ENCODE data around the gene SLC6A18.

SLC6A18 gene

GRCh38 chr5:1294835-1295649, 69.9 kb downstream of the SLC6A18 start, which contains the start of gene TERT:
TERT (minus strand) TSS chr5:1295068; CDS start chr5:1294989, 79 bp downstream.
- peak; percentile 41 for DNase-seq

GRCh38 chr5:1295650-1296037, 70.5 kb downstream of the SLC6A18 start:
- DNase-seq: no peak
